KMS-11 (cell line): ENCODE measurements around the gene TANC1.
"Not testable (repeated sequence)": the region's sequence is repeated elsewhere in the genome, so short reads cannot be mapped to it uniquely, and the experiment has no call there.

Source experiments
- H2AFZ ChIP-seq: fragments of 200-600 bp; sonication (generic); 2 replicates; pipeline ENCODE4 v1.6.1; 2016; ENCODE audit warnings: antibody characterized with exemption, mixed run types, low read depth
- H3K27ac ChIP-seq: fragments of 200-600 bp; sonication (generic); 2 replicates; pipeline ENCODE4 v1.6.1; 2016; ENCODE audit warnings: mild to moderate bottlenecking, mixed run types
- H3K27me3 ChIP-seq: fragments of 200-600 bp; sonication (generic); 2 replicates; pipeline ENCODE4 v1.6.1; 2017; ENCODE audit warnings: mild to moderate bottlenecking, low read depth, mixed run types, moderate library complexity; ENCODE audit not compliant: insufficient read depth
- H3K36me3 ChIP-seq: fragments of 200-600 bp; sonication (generic); 2 replicates; pipeline ENCODE4 v1.6.1; 2017; ENCODE audit warnings: mild to moderate bottlenecking, mixed run types; ENCODE audit not compliant: insufficient read depth
- H3K4me1 ChIP-seq: fragments of 200-600 bp; sonication (generic); 2 replicates; pipeline ENCODE4 v1.6.1; 2016; ENCODE audit warnings: mild to moderate bottlenecking, low read depth, mixed run types; ENCODE audit not compliant: poor library complexity, severe bottlenecking
- H3K4me2 ChIP-seq: fragments of 200-600 bp; sonication (generic); 2 replicates; pipeline ENCODE4 v1.7.0; 2016; ENCODE audit warnings: mild to moderate bottlenecking, mixed run types
- H3K4me3 ChIP-seq: fragments of 200-600 bp; sonication (generic); IDR thresholded peaks from 2 replicates; pipeline ENCODE4 v1.6.1; 2017; ENCODE audit warnings: low read depth, low read length, mixed read lengths; ENCODE audit not compliant: insufficient read depth
- H3K79me2 ChIP-seq: fragments of 200-600 bp; sonication (generic); 2 replicates; pipeline ENCODE4 v1.6.1; 2016; ENCODE audit warnings: low read depth, mixed run types; ENCODE audit not compliant: insufficient read depth
- H3K9ac ChIP-seq: fragments of 200-600 bp; sonication (generic); 2 replicates; pipeline ENCODE4 v1.6.1; 2016; ENCODE audit warnings: mild to moderate bottlenecking, mixed run types
- H4K20me1 ChIP-seq: fragments of 200-600 bp; sonication (generic); 2 replicates; pipeline ENCODE4 v1.6.1; 2016; ENCODE audit warnings: mild to moderate bottlenecking, mixed run types; ENCODE audit not compliant: insufficient read depth
- TF ChIP-seq, protein P1 (sequence below): fragments of 200-600 bp; sonication (generic); conservative IDR thresholded peaks from 2 replicates; pipeline ENCODE4 v1.6.1; 2017; ENCODE audit warnings: low read depth, mild to moderate bottlenecking, antibody characterized with exemption, low read length, moderate library complexity, mixed read lengths

Gene TANC1

DNA sequence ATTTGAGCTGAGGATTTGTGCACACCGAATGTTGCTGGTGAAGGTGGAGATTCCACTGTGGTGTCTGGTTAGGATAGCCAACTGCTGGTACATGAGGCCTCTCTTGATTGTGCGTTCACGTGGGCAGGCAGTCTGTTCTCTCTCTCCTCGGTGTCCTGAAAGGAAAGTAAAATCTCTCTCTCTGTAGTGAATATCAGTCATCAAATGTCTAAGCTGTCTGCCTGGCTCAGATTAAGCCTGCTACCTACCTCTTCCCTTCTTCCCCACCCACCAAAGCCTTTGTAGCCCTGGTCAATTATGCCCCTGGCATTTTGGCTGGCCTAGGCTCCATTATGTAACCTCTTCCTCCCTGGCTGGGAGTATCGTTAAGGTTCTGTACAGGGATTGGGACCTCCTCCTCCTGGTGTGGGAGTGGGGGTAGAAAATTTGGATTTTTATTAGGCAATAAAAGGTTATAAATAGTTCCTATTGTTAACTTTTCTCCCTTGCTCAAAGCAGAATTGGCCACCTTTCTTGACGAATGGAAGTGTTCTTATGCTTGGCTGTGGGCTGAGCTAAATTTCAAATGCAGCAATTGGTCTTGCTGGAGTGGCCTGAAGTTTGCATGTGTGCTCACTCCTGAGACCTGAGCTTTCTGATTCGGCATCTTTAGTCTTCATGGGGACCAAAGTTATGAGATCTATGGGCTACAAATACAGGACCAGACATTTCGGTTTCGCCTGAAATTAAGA is 169.2 kb downstream of the TANC1 start:
- no peak overlapping the region for H2AFZ ChIP-seq
- TF ChIP-seq, protein P1, sequence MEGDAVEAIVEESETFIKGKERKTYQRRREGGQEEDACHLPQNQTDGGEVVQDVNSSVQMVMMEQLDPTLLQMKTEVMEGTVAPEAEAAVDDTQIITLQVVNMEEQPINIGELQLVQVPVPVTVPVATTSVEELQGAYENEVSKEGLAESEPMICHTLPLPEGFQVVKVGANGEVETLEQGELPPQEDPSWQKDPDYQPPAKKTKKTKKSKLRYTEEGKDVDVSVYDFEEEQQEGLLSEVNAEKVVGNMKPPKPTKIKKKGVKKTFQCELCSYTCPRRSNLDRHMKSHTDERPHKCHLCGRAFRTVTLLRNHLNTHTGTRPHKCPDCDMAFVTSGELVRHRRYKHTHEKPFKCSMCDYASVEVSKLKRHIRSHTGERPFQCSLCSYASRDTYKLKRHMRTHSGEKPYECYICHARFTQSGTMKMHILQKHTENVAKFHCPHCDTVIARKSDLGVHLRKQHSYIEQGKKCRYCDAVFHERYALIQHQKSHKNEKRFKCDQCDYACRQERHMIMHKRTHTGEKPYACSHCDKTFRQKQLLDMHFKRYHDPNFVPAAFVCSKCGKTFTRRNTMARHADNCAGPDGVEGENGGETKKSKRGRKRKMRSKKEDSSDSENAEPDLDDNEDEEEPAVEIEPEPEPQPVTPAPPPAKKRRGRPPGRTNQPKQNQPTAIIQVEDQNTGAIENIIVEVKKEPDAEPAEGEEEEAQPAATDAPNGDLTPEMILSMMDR = no peak
- H3K27me3 ChIP-seq = no peaks in the 10 kb centered on the region
- H3K4me3 ChIP-seq = no peak overlapping the region
- no peaks in the 10 kb centered on the region for H3K4me1 ChIP-seq
- H3K27ac ChIP-seq = no peak overlapping the region
- peaks cover 3% of the 10 kb centered on the region; the same call in 1 of the 2 replicates for H3K79me2 ChIP-seq
- H3K9ac ChIP-seq = no peak overlapping the region
- H3K4me2 ChIP-seq = no peak overlapping the region
- no peaks in the 10 kb centered on the region for H3K36me3 ChIP-seq
- no peaks in the 10 kb centered on the region for H4K20me1 ChIP-seq

DNA sequence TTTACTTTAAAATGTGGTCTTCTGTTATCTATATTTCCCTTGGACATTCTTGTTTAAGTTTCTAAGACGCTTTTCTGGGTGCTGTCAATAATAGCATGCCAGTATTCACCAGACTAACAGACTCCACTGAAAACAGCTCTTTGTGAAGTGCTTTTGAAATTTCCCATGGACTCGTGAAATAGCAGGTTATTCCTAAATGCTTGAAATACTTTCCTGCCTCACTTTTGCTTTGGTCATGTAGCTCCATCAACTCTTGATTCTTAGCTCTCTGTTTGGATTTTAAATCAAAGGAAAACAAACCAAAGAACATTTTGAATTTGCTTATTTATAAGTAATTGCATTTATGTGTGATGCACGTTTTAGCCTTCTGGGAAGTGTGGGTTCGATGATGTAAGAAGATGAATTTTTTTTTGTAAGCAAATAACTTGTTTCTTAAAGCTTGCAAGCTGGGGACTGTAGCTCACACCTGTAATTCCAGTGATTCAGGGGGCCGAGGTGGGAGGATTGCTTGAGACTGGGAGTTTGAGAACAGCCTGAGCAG is 170.3 kb downstream of the TANC1 start:
- H4K20me1 ChIP-seq = no peaks in the 10 kb centered on the region
- H3K4me1 ChIP-seq = no peaks in the 10 kb centered on the region
- no peaks in the 10 kb centered on the region for H3K36me3 ChIP-seq
- H3K9ac ChIP-seq = no peak overlapping the region
- H3K79me2 ChIP-seq = no peaks in the 10 kb centered on the region
- H3K4me3 ChIP-seq = no peak overlapping the region
- H2AFZ ChIP-seq = no peak overlapping the region
- H3K27ac ChIP-seq = no peak overlapping the region
- H3K27me3 ChIP-seq = no peaks in the 10 kb centered on the region
- no peak overlapping the region for H3K4me2 ChIP-seq
- TF ChIP-seq, protein P1 = no peak

DNA sequence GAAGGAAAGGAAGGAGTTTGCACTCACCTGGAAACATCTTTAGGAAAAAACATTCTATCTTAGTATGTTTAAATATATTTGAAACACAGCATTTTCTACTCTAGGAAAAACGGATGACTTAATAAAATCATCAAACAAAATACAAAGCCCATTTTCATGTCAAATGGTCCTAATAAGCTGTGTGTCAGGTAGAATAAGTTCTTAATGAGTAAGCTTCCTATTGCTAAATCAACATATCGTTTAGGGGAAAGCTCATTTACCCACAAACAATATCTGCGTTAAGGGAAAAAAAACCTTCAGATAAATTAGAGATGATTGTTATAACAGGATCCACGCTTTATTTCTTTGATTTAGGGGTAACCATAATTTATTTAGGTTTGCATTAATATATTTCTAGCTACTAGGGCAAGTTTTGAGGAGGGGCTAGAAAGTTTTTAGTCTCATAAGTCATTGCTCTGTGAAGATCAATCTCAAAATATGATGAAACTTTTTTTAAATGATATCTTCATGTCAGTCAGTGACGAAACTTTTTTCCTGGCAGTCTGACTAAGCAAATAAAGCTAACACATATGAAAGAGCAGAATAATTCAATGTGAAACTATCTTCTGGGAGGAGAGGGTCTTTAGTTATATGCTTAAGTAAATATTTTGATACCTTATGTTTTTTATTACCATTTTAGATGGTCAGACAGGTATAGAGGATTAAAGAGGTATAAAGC is 170.9 kb downstream of the TANC1 start:
- Histone ChIP-seq H3K27ac (no peak overlapping the region), H3K79me2 (no peaks in the 10 kb centered on the region), H2AFZ (no peak overlapping the region), H3K27me3 (no peaks in the 10 kb centered on the region), H3K4me1 (peaks cover 3% of the 10 kb centered on the region), H3K4me2 (no peak overlapping the region), H4K20me1 (no peaks in the 10 kb centered on the region), H3K4me3 (no peak overlapping the region), H3K9ac (no peak overlapping the region), H3K36me3 (no peaks in the 10 kb centered on the region)
- TF ChIP-seq, protein P1 = no peak

DNA sequence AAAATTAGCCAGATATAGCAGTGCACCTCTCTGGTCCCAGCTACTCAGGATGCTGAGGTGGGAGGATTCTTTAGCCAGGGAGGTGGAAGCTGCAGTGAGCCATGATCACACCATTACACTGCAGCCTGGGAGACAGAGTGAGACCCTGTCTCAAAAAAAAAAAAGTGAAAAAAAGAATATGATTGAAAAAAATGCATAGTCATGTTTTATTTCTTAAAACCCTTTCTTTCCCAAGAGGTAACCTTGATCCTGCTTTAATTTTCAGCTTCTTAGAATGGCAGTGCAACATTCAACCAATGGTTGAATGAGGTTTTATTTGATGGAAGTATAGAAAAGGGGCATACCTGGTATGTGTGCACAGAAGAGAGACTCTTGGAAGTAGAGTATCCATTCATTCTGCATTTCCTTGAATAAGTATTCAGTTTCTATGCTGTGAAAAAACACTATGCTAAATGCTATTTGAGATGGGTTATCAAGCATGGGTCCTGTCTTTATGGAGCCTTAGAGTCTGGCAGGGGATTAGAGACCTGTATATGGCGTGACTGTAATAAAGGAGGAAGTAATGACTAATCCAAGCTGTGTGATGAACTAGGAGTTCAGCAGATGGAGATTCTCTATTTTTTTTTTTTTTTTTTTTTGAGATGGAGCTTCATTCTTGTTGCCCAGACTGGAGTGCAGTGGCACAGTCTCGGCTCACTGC is 171.8 kb downstream of the TANC1 start:
- H4K20me1 ChIP-seq = no peaks in the 10 kb centered on the region

DNA sequence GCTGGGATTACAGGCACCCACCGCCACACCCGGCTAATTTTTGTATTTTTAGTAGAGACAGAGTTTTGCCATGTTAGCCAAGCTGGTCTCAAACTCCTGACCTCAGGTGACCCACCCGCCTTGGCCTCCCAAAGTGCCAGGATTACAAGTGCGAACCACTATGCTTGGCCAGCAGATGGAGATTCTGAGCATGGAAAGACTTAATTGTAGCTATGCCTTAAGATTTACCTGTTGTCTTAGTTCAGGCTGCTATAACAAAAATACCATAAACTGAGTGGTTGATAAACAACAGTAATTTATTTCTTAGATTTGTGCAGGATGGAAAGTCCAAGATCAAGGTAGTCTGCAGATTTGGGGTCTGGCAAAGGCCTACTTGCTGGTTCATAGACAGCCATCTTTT is 172.4 kb downstream of the TANC1 start:
- H4K20me1 ChIP-seq, H2AFZ ChIP-seq, H3K79me2 ChIP-seq, H3K36me3 ChIP-seq, H3K4me2 ChIP-seq, H3K27me3 ChIP-seq, H3K4me3 ChIP-seq, H3K9ac ChIP-seq, H3K27ac ChIP-seq: not testable (repeated sequence)
- peaks cover 13% of the 10 kb centered on the region for H3K4me1 ChIP-seq

More for the DNA sequence above, 171.8 kb downstream of the TANC1 start:
- H3K9ac ChIP-seq = no peak overlapping the region
- TF ChIP-seq, protein P1 = no peak
- H3K4me3 ChIP-seq = no peak overlapping the region
- H2AFZ ChIP-seq = no peak overlapping the region
- H3K27me3 ChIP-seq = no peaks in the 10 kb centered on the region
- H3K27ac ChIP-seq = no peak overlapping the region
- H3K79me2 ChIP-seq = no peaks in the 10 kb centered on the region
- H3K4me1 ChIP-seq = peaks cover 11% of the 10 kb centered on the region
- no peaks in the 10 kb centered on the region for H3K36me3 ChIP-seq
- no peak overlapping the region for H3K4me2 ChIP-seq
